GM21619 (cell line): ENCODE data around the gene GABBR1.

Experiments
- ATAC-seq: cut with Tn5 transposase; IDR thresholded peaks from one replicate; pipeline ENCODE4 v1.9.1; 2021; ENCODE audit not compliant: unreplicated experiment

GABBR1 gene

DNA sequence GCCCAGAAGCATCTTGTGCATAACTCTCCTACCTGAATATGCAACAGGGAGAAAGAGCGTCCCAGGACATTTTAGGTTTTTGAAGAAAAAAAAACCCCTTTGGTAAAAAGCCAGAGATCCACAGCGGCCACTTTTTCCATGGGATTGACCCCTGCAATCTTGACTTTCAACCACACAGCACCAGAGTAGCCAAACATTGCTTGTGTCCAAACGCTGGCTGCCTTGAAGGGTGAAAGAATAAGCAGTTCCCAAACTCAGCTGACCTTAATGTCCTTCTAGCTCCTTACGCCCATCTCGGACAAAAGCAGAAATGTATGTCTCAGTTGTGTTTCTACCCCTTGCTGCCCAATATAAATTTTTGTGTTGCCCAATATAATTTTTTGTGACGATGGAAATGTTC, 22.7 kb upstream of the GABBR1 start:
- ATAC-seq = no peak

DNA sequence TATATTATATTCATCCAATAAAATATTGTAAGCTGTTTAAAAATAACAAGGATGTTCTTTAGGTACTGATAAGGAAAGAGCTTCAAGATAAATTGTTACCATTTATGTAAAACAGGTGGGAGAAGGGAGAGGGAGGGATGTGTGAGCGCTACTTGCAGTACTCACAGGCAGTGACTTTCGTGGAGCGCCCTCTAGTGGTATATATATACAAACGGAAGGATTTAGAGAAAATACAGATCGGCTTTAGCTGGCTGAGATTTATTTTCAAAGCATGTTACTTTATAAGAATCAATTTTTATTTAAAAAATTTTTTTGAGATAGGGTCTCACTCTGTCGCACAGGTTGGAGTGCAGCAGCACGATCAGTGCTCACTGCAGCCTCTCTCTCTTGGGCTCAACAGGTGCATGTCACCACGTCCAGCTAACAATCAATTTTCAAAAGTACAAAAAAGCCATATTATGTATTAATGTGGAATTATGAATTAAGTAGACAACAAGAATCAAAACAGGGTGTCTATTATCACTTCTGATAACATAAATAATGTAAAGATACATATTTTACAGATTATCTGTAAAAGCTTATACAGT, 20.6 kb upstream of the GABBR1 start:
- ATAC-seq = no peak

DNA sequence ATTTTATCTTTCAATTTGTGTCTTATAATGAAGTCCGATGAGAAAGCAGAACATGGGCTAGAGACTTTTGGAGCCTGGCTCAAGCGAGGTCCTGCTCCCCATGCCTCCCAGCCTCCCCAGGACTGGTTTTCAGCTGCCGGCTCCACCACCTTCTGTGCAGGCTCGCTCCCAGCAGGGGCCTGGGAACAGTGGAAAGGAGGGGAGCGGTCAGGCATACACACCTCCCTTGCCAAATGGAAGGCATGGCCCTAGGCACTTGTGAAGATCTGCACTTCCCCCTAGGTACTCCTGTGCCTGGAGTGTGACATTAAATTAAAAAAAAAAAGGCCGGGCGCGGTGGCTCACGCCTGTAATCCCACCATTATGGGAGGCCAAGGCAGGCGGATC, 19.2 kb upstream of the GABBR1 start:
- no peak for ATAC-seq

DNA sequence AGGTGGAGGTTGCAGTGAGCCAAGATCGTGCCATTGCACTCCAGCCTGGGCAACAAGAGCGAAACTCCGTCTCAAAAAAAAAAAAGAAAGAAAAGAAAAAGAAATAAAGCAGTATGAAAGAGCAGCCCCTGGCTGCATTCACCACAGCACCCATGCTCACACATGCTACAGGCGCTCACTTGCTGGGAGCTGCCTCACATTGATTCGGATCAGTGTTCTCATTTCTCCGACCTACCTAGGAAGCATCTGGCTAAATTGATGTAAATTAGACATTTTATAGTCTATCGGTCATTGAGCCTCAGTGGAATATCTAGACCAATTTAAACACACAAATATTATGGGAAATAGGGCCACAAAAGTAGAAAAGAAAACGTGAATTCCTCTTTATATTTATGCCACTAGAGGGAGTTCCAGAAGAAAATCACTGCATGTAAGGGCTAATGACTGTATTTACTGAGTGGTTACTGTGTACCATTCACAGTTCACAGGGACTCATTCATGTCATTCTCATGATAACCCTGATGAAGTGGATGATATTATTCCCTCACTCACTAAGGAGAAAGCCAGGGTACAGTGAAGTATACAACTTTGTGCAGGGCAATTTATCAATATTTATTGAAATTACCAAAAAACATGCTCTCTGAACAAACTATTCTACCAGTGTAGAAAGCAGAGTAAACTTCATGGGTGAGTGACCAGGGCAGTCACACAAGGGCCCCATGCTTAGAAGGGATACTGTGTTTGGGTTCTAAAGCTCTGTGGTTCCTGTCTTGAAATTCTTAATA, 18.6 kb upstream of the GABBR1 start:
- ATAC-seq = no peak

DNA sequence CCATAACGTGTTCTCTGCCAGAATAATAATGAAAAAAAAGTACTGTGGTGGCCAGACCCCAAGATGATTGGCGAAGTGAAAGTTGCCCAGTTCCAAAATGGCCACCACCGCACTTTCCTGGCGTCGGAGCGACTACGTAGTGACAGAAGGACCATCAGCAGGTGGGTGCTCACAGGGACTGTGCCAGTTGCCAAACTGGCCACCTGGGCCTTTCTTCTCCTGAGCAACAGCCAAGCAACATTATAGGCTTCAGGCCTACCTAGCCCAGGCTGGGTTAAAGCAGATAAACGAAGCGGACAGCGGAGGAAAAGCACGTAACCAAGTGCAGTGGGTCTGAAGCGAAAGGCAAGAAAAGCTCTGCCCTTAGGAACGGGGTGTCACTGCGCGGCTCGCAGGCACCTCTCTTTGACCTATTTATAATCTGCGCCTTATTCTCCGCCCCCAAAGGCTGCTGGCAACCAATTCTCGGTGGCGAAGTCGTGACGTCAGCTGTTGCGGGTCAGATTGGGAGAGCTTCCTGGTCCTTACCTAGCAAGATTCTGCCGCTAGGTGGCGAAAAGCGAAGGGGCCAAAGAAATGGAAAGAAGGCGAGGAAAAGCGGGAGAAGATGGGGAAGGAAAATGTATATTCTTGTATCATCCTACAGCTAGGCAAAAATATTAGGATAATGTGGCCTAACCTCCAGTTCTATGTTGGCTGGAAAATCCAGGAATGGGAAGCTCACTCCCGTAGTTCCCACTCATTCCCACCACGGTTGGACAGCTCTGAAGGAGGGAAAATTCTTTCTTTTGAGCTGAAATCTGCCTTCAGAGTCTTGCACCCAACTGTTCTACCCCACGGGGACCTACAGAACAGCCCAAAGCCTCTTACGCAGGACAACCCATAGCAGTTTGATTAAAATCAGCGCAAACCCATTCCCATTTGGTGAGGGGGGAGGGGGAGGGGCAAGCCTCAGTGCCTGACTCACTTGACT, 17.0 kb upstream of the GABBR1 start:
- peak; percentile 94 for ATAC-seq

DNA sequence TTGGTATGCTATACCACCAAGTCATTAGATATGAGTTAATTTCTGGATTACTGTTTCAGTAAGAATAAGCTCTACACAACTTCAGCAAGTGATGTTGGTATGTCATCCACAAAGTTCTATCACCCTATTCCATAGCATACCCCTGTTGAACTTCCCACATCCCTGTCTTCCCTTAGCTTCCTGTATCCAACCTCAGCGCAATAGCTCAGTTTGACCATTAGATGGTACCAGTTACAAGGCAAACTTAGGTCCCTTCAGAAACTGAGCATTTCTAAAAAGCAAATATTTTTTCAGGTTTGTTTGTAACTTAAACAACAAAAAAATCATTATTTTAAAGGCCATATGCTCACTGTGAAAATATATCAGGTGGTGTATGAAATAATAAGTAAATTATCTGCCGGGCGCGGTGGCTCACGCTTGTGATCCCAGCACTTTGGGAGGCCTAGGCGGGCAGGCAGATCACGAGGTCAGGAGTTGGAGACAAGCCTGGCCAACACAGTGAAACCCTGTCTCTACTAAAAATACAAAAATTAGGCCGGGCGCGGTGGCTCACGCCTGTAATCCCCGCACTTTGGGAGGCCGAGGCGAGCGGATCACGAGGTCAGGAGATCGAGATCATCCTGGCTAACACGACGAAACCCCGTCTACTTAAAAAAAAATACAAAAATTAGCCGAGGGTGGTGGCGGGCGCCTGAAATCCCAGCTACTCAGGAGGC, 15.1 kb upstream of the GABBR1 start:
- no peak for ATAC-seq

DNA sequence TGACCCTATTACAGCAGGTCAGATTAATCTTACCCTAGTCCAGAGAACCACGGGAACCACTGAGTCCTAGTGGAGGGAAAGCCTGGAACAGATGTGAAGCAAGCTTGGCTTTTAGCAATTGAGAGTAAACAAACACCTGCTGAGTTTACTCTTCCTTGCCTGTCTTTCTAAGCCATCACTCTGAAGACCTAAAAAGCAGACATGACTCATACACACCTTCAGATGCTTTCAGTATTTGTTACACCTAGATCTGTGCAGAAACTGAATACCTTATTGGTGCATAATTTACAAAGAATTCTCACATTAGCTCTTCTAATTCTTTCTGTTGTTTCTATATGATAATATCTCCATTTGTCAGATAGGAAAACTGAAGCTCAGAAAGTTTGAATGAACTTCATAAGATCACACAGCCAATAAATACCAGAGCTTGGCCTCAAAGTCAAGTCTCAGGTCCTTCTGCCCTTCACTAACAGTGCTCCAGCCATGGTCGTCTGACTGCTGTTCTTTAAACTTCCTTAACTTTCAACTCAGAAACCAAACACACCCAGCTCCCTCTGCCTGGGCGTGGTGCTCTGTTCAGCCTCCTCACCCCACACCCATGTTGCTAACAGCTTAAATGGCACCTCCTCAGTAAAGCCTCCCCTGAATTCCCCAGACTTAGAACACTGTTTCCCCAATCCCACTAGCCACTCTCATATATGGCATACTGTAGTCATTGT, 8.6 kb upstream of the GABBR1 start:
- ATAC-seq = no peak

DNA sequence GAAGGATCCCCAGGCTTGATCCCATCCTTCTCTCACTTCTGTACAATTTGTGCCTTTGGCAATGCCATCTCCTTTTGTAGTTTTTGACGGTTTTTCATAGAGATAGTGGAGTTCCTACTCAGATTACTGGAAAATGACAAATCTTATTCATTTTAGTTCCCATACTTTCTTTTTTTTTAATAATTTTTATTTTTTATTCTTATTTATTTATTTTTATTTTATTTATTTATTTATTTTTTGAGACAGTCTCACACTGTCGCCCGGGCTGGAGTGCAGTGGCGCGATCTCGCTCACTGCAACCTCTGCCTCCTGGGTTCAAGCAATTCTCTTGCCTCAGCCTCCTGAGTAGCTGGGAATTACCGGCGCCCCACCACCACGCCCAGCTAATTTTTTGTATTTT, 4.3 kb upstream of the GABBR1 start:
- ATAC-seq = no peak

DNA sequence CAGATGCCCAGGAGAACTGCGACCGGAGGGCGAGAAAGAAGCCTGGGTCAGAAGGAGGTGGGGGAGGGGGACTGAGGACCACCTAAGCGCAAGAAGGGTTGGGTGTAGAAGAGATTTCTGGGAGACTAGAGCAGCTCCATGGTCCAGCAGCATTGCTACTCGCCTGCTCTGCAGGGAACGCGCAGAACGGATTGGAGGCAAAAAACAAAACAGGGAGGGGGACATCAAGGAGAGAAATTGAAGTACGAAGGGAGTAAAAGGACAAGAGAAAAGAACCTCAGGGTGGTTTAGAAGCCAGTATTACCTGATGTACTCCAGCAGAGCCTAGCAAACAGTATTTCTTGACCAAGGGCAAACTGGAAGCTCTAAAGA, 537 bp upstream of the GABBR1 start:
- ATAC-seq = no peak

DNA sequence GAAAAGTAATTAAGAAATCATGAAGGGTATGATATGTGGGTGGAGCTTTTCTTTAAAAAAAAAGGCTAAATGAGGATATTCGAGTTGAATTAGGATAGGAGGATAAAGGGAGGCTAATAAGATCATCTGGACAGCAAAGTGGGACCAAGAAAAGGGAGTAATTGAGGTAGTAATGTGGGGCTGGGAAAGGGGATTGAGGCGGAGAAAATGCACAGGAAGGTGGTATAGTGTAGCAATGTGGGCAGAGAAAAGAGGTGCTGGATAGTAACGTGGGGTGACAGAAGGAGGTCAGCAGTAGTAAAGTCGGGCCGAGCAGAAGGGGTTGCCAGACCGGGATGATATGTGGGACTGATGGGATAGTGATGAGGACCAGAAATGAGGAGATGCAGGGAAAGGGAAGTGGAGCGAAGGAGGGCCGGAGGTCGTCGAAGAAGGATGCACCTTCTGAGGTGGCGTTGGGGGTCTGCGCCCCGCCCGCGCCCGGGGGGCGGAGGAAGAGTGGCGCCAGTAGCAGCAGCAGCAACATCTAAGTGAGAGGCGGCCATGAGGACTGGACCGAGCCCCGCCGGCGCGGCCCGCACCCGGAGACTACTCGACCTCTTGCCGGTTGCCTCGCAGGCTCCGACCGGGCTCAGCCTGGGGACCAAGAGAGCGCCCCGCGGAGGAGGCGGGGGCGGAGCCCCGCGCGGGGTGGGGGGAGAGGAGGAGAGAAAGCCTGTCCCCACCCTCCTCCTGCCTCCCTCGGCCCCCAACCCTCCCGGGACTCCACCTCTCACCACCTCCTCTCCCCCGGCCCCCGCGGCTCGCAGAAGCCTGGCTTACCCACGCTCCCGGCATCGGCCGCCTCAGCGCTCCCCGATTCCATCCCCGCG, 887 bp downstream of the GABBR1 start:
- ATAC-seq = no peak

DNA sequence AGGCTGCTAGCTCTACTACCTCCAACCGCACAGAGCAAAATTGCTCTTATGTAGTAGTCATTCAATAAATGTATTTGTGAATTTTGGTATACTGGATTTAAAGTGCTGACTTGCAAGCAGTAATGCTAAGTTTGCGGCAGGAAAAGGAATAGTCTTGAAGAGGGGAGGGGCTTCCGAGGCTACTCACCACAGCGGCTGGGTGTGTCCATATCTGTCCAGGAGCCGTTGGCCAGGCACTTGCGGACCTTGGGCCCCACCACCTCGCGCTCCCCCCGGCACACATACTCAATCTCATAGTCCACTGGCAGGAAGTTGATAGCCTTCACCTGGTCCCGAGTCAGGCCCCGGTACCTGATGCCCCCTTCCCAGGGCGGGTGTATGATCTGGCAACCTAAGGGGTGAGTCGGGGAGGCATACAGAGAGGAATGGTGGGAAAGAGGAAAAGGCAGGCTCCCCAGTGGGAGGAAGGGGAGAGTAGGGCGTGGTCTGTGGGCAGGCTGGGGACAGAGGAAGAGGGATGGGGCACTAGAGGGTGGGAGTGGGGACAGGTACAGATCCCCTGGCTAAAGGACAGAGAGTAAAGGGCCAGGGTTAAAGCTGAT, 1.7 kb downstream of the GABBR1 start:
- no peak for ATAC-seq

DNA sequence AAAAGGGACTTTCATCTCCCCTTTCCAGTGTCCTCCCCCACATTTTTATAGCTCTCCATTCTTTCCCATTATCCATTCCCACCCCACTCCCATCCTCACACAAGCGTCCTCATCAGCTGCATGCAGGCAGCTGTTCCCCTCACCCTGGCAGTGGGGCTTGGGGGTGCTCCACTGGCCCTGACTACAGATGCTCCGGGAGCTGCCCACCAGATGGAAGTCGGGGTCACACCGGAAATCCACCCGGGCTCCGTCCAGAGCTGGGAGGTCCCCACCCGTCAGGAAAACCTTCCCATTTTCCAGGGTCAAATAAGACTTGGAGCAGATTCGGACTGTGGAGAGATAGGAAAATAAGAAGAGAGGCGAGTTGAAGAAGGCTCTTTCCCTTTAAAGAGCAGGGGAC, 2.7 kb downstream of the GABBR1 start:
- ATAC-seq = no peak

DNA sequence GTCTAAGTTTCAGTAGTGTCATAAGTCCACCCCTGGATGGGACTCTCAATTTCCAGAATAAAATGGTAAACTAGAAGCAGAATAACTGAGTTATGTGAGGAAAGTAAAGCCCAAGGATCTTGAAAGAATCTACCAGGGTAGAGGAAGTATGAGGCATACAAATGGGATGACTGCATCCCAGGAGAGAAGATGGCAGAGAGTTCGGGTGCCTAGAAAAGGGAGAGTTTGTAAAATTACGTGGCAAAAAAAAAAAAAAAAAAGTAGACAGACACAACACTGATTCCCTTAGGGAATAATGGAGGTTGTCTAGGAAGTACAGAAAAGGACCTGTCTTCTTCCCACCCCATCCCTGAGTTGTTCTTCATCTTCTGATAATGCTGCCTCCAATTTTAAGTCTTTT, 3.4 kb downstream of the GABBR1 start:
- no peak for ATAC-seq

DNA sequence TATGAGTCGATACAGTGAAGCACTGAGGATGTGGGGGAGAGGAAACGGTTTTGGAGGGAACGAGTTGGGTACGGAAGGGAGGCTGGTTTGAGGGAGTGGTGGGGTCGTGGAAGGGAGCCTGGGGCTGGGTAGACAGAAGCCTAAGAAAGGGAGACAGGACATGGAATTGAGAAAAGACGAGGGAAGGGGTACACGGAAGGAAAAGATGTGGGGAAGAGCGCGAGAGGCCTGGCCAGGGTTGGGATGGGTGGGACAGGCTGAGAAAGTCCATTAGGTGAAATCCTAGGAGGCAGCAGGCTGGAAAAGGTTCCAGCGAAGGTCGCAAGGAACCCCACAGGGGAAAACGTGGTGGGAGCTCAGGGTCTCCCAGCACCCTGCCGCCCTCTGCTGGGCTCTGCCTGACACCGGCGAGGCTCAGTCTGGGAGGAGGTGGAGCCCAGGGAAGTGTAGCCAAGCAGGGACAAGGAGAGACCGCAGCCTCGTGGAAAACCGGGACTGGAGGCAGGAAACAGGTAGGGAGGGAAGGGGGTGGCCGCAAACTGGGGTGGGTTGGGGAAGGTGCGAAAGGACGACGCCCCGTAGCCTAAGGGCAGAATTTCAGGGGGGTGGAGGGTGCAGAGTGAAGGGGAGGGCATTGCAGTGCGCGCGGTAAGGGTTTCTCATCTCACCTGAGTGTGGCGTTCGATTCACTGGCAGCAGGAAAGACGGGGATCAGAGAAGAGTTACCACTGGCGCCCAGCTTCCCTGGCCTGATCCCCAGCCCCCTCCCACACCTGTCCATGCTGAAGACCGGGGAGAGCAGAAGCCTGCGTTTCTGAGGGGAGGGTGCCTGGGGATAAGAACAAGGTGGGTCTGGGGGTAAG, 4.3 kb downstream of the GABBR1 start:
- ATAC-seq = no peak

DNA sequence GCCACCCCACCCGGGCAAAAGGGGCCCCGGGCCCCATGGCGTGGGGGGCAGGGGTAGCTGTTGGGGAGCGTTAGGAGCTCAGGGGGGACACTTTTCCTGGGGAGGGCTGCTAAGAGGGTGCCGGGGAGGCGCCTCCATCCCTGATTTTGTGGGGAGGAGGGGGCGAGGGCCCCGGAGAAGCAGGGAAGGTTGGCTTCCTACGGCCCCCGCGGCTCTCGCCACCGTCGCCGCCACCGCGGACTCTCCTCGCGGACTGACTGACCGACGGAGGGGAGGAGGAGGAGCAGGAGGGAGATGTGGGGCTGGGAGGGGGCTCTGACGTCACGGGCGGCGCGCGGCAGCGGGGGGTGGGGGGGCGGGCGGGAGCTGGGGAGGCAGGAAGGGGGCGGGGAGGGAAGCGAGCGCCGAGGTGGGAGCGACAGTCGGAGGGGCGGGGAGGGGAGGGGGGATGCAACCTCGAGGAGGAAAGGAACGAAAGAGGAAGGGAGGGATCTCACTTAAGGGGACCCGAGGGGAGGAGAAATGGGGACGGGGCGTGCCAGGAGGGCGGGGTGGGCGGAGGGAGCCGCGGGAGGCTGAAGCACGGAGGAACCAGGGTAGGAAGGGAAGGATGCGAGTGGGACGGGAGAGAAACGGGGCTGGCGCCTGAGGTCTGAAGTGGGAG, 5.1 kb downstream of the GABBR1 start:
- no peak for ATAC-seq

DNA sequence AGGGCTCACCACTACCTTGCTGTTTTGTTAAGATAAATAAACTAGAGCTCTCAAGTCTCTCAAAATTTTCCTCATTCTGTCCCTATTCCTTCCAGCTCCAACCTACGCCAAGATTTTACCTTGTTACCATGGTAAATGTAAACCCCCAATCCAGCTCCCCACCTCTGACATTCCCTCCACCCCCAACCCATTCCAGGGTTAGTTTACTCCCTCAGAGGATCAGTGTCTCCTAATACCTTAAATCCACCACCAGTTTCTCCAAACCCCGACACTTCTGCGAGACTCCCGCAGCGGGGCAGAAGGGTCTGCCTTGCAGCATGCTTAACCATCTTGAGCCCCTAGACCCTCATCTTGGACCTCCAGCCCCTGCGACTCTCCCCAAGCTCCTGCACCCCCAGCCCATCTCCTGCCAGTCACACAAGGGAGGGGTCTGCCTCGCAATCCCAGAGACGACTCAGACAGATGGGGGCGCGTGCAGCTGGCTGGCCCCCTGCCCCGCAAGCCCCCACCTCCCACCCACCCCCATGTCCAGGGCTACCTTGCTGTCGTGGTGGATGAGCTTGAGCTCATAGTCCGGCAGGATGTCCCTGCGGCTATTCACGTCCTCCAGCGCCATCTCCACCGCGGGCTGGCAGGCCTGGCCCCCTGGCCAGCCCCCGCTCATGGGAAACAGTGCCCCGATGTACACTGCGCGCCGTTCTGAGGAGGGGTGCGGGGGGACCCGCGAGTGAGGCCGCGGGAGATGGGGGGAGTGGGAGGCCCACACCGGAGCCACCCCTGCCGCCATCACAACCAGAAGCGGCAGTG, 5.8 kb downstream of the GABBR1 start:
- no peak for ATAC-seq
